ENCODE measurements around the gene GPR32.
"Not testable (repeated sequence)": the region's sequence is repeated elsewhere in the genome, so short reads cannot be mapped to it uniquely, and the experiment has no call there.

The GPR32 gene

DNA sequence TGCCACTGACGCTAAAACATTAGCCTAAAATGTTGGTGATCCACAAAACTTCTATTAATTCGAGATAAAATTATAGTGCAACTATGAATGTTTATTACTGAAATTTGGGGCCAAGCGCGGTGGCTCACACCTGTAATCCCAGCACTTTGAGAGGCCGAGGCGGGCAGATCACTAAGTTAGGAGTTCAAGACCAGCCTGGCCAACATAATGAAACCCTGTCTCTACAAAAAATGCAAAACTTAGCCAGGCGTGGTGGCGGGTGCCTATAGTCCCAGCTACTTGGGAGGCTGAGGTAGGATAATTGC, 13.5 kb downstream of the GPR32 start:
- not testable (repeated sequence) for DNase-seq (ENCODE audit: low spot score)

DNA sequence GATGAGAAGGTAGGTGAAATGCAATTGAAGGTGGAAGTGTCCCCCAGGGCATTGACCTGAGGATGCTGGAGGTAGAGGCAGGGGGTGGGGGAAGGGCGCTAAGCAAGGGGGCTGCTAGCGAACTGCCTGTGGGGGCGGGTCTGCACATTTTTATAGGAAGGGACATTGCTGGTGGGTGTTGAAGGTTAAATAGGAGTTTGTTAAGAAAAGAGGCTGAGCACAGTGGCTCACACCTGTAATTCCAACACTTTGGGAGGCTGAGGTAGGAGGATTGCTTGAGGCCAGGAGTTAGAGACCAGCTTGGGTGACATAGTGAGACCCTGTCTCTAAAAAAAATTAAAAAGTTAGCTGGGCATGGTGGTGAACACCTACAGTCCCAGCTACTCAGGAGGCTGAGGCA, 14.4 kb downstream of the GPR32 start:
- DNase-seq (ENCODE audit: low spot score), result no peak

- DNase-seq (ENCODE audit: low spot score), result no peak
Observed at GRCh38 chr19:50785329-50785728, 15.1 kb downstream of the GPR32 start.

- DNase-seq (ENCODE audit: low spot score), result no peak
Observed at GRCh38 chr19:50790396-50790795, 20.1 kb downstream of the GPR32 start, which contains the start of gene ACP4. ACP4 (plus strand) TSS chr19:50790415; CDS start chr19:50790415, 0 bp downstream.

DNA sequence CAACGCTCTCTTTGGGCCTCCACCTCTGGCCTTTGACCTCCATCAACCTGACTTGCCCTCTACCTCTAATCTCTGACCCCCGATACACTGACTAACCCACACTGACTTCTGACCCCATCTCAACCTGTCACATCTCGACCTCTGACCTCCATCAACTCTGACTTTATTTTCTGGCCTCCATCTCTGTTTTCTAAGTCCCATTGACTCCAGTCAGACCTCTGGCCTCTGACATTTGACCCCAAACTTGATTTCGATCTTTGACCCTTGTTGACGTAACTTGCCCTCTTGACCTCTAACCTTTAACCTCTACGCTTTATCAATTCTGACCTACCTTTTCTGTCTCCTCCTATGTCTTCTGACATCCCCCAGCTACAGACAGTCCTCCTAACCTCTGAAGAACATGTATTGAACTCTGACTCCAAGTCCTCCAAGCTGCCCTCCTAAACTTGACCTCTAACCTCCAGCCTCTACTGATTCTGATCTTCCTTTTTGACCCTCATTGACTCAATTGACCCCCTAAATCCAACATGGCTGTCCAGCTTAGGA, 20.7 kb downstream of the GPR32 start:
- DNase-seq (ENCODE audit: low spot score), result no peak

DNA sequence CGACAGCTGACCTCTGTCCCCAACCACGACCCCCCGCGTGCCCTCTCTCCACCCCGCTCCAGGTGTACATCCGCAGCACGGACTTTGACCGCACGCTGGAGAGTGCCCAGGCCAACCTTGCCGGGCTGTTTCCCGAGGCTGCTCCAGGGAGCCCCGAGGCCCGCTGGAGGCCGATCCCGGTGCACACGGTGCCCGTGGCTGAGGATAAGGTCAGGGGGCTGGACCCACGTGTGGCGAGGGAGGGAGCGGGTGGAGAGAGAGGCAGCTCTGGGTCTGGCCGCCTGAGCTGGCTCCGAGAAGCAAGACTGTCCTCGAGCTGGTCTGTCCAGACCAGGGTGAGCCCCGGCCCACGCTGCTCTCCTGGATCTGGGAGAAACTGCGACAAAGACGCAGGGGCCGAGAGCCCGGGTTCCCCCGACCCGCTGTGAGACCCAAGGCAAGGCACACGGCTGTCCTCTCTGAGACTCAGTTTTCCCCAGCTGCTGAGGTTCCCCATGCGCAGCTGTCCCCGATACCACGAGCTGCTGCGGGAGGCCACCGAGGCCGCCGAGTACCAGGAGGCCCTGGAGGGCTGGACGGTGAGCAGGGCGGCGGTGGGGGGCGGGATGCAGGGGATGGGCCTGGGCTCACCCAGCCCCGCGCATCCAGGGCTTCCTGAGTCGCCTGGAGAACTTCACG, 21.5 kb downstream of the GPR32 start:
- DNase-seq (ENCODE audit: low spot score), result no peak

GRCh38 chr19:50792272-50793250, 22.3 kb downstream of the GPR32 start:
- no peak for DNase-seq (ENCODE audit: low spot score)

DNA sequence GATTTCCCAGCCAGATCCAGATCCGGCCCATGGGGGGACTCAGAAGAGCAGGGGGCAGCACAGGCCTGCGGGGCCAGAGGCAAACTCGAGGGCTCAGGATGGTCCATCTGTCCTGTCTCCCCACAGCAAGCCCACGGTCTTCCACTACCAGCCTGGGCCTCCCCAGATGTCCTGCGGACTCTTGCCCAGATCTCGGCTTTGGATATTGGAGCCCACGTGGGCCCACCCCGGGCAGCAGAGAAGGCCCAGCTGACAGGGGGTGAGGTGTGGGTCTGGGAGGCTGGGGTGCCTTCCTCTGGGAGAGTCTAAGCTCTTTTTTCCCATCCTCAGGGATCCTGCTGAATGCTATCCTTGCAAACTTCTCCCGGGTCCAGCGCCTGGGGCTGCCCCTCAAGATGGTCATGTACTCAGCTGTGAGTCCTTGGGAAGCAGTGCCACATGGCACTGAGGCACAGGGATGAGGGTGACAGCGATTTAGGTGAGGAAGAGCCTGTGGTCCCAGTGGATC, 23.3 kb downstream of the GPR32 start:
- no peak for DNase-seq (ENCODE audit: low spot score)

DNA sequence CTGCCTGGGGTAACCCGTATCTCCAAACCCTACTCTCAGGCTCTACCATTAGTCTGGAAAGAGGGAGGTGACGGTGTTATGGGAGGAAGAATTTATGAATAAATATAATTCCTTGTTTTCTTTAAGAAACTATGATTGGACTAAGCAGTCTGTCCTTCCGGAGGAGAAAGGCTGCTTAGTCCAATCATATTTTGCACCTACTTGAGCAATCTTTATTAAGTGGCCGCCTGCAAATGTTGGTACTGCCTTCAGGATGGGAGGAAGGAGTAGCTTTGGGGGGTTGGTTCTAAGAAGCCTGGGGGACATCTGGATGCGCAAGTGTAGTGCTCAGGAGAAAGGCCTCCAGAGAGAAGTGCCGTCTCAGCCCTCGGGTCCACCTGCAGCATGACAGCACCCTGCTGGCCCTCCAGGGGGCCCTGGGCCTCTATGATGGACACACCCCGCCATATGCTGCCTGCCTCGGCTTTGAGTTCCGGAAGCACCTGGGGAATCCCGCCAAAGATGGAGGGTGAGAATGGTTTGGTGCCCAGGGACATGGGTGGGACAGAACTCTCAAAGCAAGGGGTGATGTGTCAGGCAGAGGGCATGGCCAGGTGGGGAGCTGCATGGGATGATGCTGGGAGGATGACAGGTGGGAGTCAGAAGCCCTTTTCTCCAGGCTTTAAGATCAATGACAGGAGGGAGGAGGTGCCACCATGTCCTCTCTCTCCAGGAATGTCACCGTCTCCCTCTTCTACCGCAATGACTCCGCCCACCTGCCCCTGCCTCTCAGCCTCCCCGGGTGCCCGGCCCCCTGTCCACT, 24.0 kb downstream of the GPR32 start:
- DNase-seq (ENCODE audit: low spot score), result no peak

GRCh38 chr19:50794876-50795663, 24.8 kb downstream of the GPR32 start:
- DNase-seq (ENCODE audit: low spot score), result no peak

DNA sequence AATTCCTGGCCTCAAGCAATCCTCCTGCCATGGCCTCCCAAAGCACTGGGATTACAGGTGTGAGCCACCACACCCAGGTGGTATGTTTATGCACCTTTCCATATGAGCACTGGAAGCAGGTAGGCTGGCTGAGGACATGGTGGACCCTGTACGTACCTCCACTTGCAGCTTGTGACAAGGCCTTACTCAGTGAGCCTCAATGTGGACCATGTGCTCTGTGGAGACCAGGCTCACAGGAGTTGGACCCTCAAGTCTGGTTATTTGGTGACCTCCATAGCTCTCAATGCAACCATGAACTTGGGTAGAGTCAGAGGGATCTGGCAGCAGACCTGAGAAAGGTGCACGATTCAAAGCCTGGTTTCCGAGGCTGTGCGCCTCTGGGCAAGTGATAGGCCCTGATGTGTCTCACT, 25.4 kb downstream of the GPR32 start:
- DNase-seq (ENCODE audit: low spot score), result no peak

GRCh38 chr19:50796128-50796633, 25.9 kb downstream of the GPR32 start:
- no peak for DNase-seq (ENCODE audit: low spot score)

DNA sequence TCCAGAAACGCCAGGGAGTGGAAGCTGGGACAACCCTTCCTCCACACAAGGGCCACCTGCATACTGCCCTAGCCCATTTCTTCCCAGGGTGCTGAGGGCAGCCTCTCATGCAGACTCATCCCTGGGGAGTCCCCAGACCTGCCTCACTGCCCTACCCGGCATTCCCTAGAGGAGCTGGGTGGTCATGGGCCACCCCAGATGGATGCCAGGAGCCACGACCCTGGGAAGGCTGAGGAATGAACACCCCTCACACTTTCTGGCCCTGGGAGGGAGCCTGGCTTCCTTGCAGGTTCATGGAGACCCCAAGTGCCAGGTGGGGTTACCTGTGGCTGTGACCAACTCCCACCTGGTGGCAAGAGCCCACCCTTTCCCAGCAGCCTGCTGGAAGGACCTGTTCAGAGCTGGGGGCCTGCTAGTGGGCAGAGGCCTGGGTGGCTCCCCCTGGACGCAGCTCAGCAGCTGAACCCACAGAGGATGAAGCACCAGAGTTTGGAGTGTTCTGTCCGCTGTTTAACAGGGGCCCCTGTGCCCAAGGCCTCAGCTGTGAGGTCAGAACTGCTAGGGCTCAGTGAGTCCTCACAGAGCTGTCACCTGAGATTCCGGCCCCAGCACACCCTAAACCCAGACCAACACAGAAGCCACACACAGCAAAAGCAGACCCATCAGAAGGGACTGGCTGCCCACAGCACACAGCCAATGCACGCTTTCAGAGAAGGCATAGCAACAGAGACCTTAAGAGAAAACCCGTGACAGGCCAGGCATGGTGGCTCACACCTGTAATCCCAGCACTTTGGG, 26.6 kb downstream of the GPR32 start:
- DNase-seq (ENCODE audit: low spot score), result no peak

- no peak for DNase-seq (ENCODE audit: low spot score)
Observed at GRCh38 chr19:50797429-50797780, 27.1 kb downstream of the GPR32 start.

DNA sequence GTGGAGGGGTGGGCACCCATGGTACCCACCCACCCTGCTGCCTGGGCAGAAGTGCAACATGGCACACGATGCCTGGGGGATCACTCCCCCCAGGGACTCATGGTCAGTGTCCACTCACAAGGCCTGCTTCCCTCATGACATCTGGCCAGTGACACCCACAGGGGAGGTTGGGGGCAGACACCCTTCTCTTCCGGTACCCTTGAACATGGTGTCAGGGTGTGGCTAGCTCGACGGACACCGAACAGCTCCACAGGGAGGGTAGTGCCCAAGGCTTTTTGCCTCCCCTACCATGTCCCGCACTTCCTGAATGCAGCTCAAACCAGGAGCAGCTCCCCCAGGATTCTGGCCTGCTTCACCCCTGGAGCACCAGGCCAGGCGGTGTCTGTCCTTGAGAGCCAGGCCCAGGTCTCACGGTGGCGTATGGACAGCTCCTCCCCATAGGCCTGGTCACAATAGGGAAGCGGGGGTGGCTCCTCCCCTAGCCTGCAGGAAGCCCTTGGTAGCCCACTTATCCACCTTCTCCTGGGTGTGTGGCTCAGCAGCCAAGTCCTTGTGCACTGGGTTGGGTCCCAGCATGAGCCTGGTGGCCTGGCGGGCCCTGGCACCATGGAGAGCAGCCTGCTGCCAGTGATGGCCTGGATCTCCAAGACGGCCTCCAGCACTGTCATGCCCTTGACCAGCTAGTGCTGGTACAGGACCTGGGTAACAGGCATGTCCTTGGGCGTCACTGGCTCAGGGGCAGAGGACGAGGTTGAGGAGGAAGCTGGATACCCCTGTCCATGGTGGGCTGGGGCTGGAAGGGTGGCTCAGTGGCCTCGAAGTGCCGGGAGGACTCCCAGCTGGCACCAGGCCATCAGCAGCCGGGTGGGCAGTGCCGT, 27.8 kb downstream of the GPR32 start:
- no peak for DNase-seq (ENCODE audit: low spot score)

GRCh38 chr19:50798659-50799546, 28.6 kb downstream of the GPR32 start:
- DNase-seq (ENCODE audit: low spot score), result no peak

GRCh38 chr19:50799547-50799851, 29.2 kb downstream of the GPR32 start:
- no peak for DNase-seq (ENCODE audit: low spot score)

DNA sequence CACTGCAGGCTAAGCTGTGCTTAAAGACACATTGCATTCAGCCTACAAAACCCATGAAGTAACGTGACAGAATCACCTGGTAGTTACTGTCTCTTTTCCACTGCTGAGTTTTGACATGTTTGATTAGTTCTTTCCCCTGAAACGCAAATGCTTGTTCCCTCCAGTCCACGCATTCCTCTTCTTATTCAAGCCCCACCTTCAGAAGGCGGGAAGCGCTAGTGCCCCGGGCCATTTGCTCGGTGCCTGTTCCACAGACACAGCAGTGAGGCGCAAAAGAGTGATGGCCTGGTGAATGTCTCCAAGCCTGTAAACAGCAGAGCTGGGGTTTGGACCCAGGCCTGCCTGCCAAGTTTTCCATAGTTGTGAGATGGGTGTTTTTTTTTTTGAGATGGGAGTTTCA, 30.8 kb downstream of the GPR32 start:
- DNase-seq (ENCODE audit: low spot score), result no peak
